ENCODE results near the gene MBNL1. TPM values are rescaled to one million over a fixed set of nuclear protein-coding genes. Genes with fewer than 3 reads are reported as not detected.

Gene MBNL1
- polyA plus RNA-seq, 1 donor (not counting 4 experiments of a cell fraction or from before 2014, with no cell fraction given), result 58.3 TPM

GRCh38 chr3:152472672-152472954, 203.9 kb downstream of the MBNL1 start:
- dilution Hi-C loops (cut with MboI; ENCODE audit: extremely low pct_ligation_motif_present, low sequenced_read_pairs), result no loop called here
- Histone ChIP-seq H3K79me2 (ENCODE audit: control insufficient read depth, insufficient read depth, low read length) (no peaks in the 10 kb centered on the region), H3K4me3 (ENCODE audit: control insufficient read depth in 2 of 3, extremely low read depth in 1 of 3, insufficient read depth in 2 of 3, low read depth in 1 of 3, low read length in 3 of 3) (no peak overlapping the region), H2AFZ (ENCODE audit: control insufficient read depth, low read length) (no peak overlapping the region), H4K20me1 (ENCODE audit: control insufficient read depth, extremely low read depth, insufficient read depth, low read length) (no peaks in the 10 kb centered on the region), H3K27me3 (ENCODE audit: control insufficient read depth, extremely low read depth, insufficient read depth, low read length) (no peaks in the 10 kb centered on the region), H3K9ac (ENCODE audit: control insufficient read depth, extremely low read depth, insufficient read depth, low read length) (no peak overlapping the region), H3K9me1 (ENCODE audit: control insufficient read depth, extremely low read depth, insufficient read depth, low read length) (no peaks in the 10 kb centered on the region), H3K27ac (ENCODE audit: control insufficient read depth, insufficient read depth, low read length) (no peak overlapping the region), H3K36me3 (ENCODE audit: control insufficient read depth in 2 of 2, extremely low read depth in 1 of 2, insufficient read depth in 2 of 2, low read length in 2 of 2) (no peaks in the 10 kb centered on the region), H3K9me3 (ENCODE audit: control insufficient read depth, low read depth, low read length) (no peaks in the 10 kb centered on the region), H3K4me1 (ENCODE audit: control insufficient read depth, extremely low read depth, insufficient read depth, low read length) (no peaks in the 10 kb centered on the region), H3K4me2 (ENCODE audit: control insufficient read depth, extremely low read depth, insufficient read depth, low read depth, low read length) (peak overlapping the region; percentile 72)
- TF ChIP-seq EZH2 (IDR thresholded peaks at IDR 0.05; ENCODE audit: low read length), result no peak
- FAIRE-seq, result no peak
- DNase-seq (ENCODE audit: low read depth, low spot score), result no peak

GRCh38 chr3:152474585-152474984, 205.9 kb downstream of the MBNL1 start:
- Histone ChIP-seq H3K9ac (ENCODE audit: control insufficient read depth, extremely low read depth, insufficient read depth, low read length) (no peak overlapping the region), H3K4me3 (ENCODE audit: control insufficient read depth in 2 of 3, extremely low read depth in 1 of 3, insufficient read depth in 2 of 3, low read depth in 1 of 3, low read length in 3 of 3) (no peak overlapping the region), H3K79me2 (ENCODE audit: control insufficient read depth, insufficient read depth, low read length) (no peaks in the 10 kb centered on the region), H3K36me3 (ENCODE audit: control insufficient read depth in 2 of 2, extremely low read depth in 1 of 2, insufficient read depth in 2 of 2, low read length in 2 of 2) (no peaks in the 10 kb centered on the region), H3K27ac (ENCODE audit: control insufficient read depth, insufficient read depth, low read length) (no peak overlapping the region), H2AFZ (ENCODE audit: control insufficient read depth, low read length) (no peak overlapping the region), H3K4me1 (ENCODE audit: control insufficient read depth, extremely low read depth, insufficient read depth, low read length) (no peaks in the 10 kb centered on the region), H3K4me2 (ENCODE audit: control insufficient read depth, extremely low read depth, insufficient read depth, low read depth, low read length) (no peak overlapping the region), H4K20me1 (ENCODE audit: control insufficient read depth, extremely low read depth, insufficient read depth, low read length) (no peaks in the 10 kb centered on the region), H3K9me3 (ENCODE audit: control insufficient read depth, low read depth, low read length) (no peaks in the 10 kb centered on the region), H3K9me1 (ENCODE audit: control insufficient read depth, extremely low read depth, insufficient read depth, low read length) (no peaks in the 10 kb centered on the region), H3K27me3 (ENCODE audit: control insufficient read depth, extremely low read depth, insufficient read depth, low read length) (no peaks in the 10 kb centered on the region)
- no peak for DNase-seq (ENCODE audit: low read depth, low spot score)
- TF ChIP-seq EZH2 (IDR thresholded peaks at IDR 0.05; ENCODE audit: low read length), result no peak
- peak; percentile 45 to 53 (median 49) for TF ChIP-seq CTCF (optimal IDR thresholded peaks at IDR 0.05 in 1 of 3, IDR thresholded peaks at IDR 0.05 in 1 of 3, conservative IDR thresholded peaks at IDR 0.05 in 1 of 3; ENCODE audit: extremely low read depth in 1 of 3, insufficient read depth in 2 of 3, low read length in 3 of 3)
- FAIRE-seq, result peak; percentile 39
- dilution Hi-C loops (cut with MboI; ENCODE audit: extremely low pct_ligation_motif_present, low sequenced_read_pairs), result no loop called here

GRCh38 chr3:152477422-152477821, 208.7 kb downstream of the MBNL1 start:
- FAIRE-seq, result no peak
- Histone ChIP-seq H3K27ac (ENCODE audit: control insufficient read depth, insufficient read depth, low read length) (no peak overlapping the region), H2AFZ (ENCODE audit: control insufficient read depth, low read length) (no peak overlapping the region), H3K79me2 (ENCODE audit: control insufficient read depth, insufficient read depth, low read length) (no peaks in the 10 kb centered on the region), H4K20me1 (ENCODE audit: control insufficient read depth, extremely low read depth, insufficient read depth, low read length) (no peaks in the 10 kb centered on the region), H3K9me3 (ENCODE audit: control insufficient read depth, low read depth, low read length) (no peaks in the 10 kb centered on the region), H3K4me3 (ENCODE audit: control insufficient read depth in 2 of 3, extremely low read depth in 1 of 3, insufficient read depth in 2 of 3, low read depth in 1 of 3, low read length in 3 of 3) (no peak overlapping the region), H3K4me1 (ENCODE audit: control insufficient read depth, extremely low read depth, insufficient read depth, low read length) (no peaks in the 10 kb centered on the region), H3K9me1 (ENCODE audit: control insufficient read depth, extremely low read depth, insufficient read depth, low read length) (no peaks in the 10 kb centered on the region), H3K9ac (ENCODE audit: control insufficient read depth, extremely low read depth, insufficient read depth, low read length) (no peak overlapping the region), H3K4me2 (ENCODE audit: control insufficient read depth, extremely low read depth, insufficient read depth, low read depth, low read length) (no peak overlapping the region), H3K27me3 (ENCODE audit: control insufficient read depth, extremely low read depth, insufficient read depth, low read length) (no peaks in the 10 kb centered on the region), H3K36me3 (ENCODE audit: control insufficient read depth in 2 of 2, extremely low read depth in 1 of 2, insufficient read depth in 2 of 2, low read length in 2 of 2) (no peaks in the 10 kb centered on the region)
- TF ChIP-seq EZH2 (IDR thresholded peaks at IDR 0.05; ENCODE audit: low read length) (no peak), CTCF (optimal IDR thresholded peaks at IDR 0.05 in 1 of 3, IDR thresholded peaks at IDR 0.05 in 1 of 3, conservative IDR thresholded peaks at IDR 0.05 in 1 of 3; ENCODE audit: extremely low read depth in 1 of 3, insufficient read depth in 2 of 3, low read length in 3 of 3) (no peak)
- no peak for DNase-seq (ENCODE audit: low read depth, low spot score)
- dilution Hi-C loops (cut with MboI; ENCODE audit: extremely low pct_ligation_motif_present, low sequenced_read_pairs), result no loop called here
